Parathyroid adenoma (tissue), 2 donors: ENCODE results near the gene CDC14B.
"Not testable (repeated sequence)": the region's sequence is repeated elsewhere in the genome, so short reads cannot be mapped to it uniquely, and the experiment has no call there.

Experiments
- H2AFZ ChIP-seq: fragments of 300-600 bp; sonication (generic); one replicate; pipeline ENCODE4 v1.7.0; 2017; ENCODE audit warnings: antibody characterized with exemption, mild to moderate bottlenecking
- H3K27ac ChIP-seq: fragments of 300-600 bp; sonication (generic); one replicate; pipeline ENCODE4 v1.7.0; 2017
- H3K27me3 ChIP-seq: fragments of 300-600 bp; sonication (generic); one replicate; pipeline ENCODE4 v1.7.0; 2017; ENCODE audit warnings: low read length; ENCODE audit not compliant: control insufficient read depth, insufficient read depth
- H3K36me3 ChIP-seq: fragments of 300-600 bp; sonication (generic); one replicate; pipeline ENCODE4 v1.7.0; 2017; ENCODE audit warnings: low read length; ENCODE audit not compliant: control insufficient read depth, insufficient read depth
- H3K4me1 ChIP-seq: fragments of 300-600 bp; sonication (generic); one replicate; pipeline ENCODE4 v1.7.0; 2017; ENCODE audit warnings: control low read depth
- H3K4me2 ChIP-seq: fragments of 300-600 bp; sonication (generic); one replicate; pipeline ENCODE4 v1.7.0; 2017; ENCODE audit warnings: low read length
- H3K4me3 ChIP-seq: fragments of 300-600 bp; sonication (generic); one replicate; pipeline ENCODE4 v1.7.0; 2017; ENCODE audit warnings: low read depth, low read length
- H3K79me2 ChIP-seq: fragments of 300-600 bp; sonication (generic); one replicate; pipeline ENCODE4 v1.7.0; 2017; ENCODE audit warnings: control low read depth
- H3K9ac ChIP-seq: fragments of 300-600 bp; sonication (generic); one replicate; pipeline ENCODE4 v1.7.0; 2017; ENCODE audit warnings: mild to moderate bottlenecking
- H3K9me3 ChIP-seq: fragments of 300-600 bp; sonication (generic); one replicate; pipeline ENCODE4 v1.7.0; 2017; ENCODE audit warnings: low read length; ENCODE audit not compliant: control insufficient read depth
- CTCF ChIP-seq: fragments of 300-600 bp; sonication (generic); IDR thresholded peaks from one replicate; pipeline ENCODE4 v1.7.0; 2017; ENCODE audit warnings: antibody characterized with exemption, mild to moderate bottlenecking
- donor health status: primary hyperparathyroidism.

The CDC14B gene

GRCh38 chr9:96585426-96585825 is 34.2 kb downstream of the CDC14B start:
- H3K9ac ChIP-seq, result no peak overlapping the region
- no peaks in the 10 kb centered on the region for H3K4me1 ChIP-seq
- no peak overlapping the region for H3K27ac ChIP-seq
- H3K36me3 ChIP-seq, result no peaks in the 10 kb centered on the region
- no peak overlapping the region for H2AFZ ChIP-seq
- H3K4me2 ChIP-seq, result no peak overlapping the region
- H3K79me2 ChIP-seq, result no peaks in the 10 kb centered on the region
- no peak for TF ChIP-seq CTCF
- no peaks in the 10 kb centered on the region for H3K9me3 ChIP-seq
- no peaks in the 10 kb centered on the region for H3K27me3 ChIP-seq
- H3K4me3 ChIP-seq, result no peak overlapping the region

DNA sequence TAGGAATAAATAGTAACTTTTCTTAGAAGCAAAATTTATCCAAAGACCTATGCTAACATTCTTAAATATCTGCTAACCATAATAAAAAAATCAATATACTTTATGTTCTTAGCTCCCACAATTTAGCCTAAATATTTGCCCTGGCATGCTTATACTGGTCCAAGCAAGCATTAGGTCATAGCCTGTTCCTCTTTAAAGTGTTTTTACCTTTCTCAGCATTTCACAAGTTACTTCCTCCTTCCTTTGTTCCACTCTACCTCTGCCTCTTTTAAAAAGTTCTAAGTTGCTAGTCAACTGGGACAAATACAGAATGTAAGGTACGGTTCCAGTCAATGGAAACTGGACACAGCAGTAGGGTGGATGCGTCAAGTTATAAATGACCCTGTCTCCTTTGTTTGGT is 37.4 kb downstream of the CDC14B start:
- H3K4me3 ChIP-seq, H3K36me3 ChIP-seq, H3K9me3 ChIP-seq, H3K27me3 ChIP-seq, H2AFZ ChIP-seq, H3K27ac ChIP-seq, H3K4me1 ChIP-seq, H3K4me2 ChIP-seq, H3K79me2 ChIP-seq, H3K9ac ChIP-seq: not testable (repeated sequence)

DNA sequence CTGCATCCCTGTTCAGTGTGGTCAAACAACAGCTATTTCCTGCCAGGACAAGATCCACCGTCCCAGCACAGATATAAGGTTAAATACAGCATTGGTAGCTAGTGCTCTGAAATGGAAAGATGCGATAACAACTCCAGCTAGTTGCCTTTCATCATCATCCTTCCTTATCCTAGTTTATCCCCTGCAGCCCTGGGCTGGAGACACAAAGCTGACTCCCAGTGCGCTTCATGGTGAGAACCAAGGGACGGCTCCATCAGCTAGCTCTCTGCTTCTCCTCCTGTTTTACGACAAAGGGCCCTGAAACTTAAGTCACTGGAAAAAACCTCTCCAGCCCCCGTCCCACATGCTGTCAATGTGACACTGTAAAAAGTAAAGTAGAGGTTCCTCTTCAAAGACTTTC is 37.9 kb downstream of the CDC14B start:
- no peaks in the 10 kb centered on the region for H3K79me2 ChIP-seq
- TF ChIP-seq CTCF, result no peak

GRCh38 chr9:96581301-96581700 is 38.3 kb downstream of the CDC14B start:
- Histone ChIP-seq H3K9me3 (no peaks in the 10 kb centered on the region), H3K4me1 (no peaks in the 10 kb centered on the region), H3K79me2 (no peaks in the 10 kb centered on the region), H3K9ac (no peak overlapping the region), H3K4me3 (no peak overlapping the region), H3K27me3 (no peaks in the 10 kb centered on the region), H2AFZ (no peak overlapping the region), H3K4me2 (no peak overlapping the region), H3K27ac (no peak overlapping the region), H3K36me3 (no peaks in the 10 kb centered on the region)
- no peak for TF ChIP-seq CTCF

More for the DNA sequence above, 37.9 kb downstream of the CDC14B start:
- Histone ChIP-seq H3K36me3 (no peaks in the 10 kb centered on the region), H3K4me3 (no peak overlapping the region), H3K4me1 (no peaks in the 10 kb centered on the region), H3K27ac (no peak overlapping the region), H2AFZ (no peak overlapping the region), H3K9ac (no peak overlapping the region), H3K4me2 (no peak overlapping the region), H3K9me3 (no peaks in the 10 kb centered on the region), H3K27me3 (no peaks in the 10 kb centered on the region)

GRCh38 chr9:96574931-96575351 is 44.7 kb downstream of the CDC14B start:
- H3K4me2 ChIP-seq, result no peak overlapping the region
- H3K4me1 ChIP-seq, result no peaks in the 10 kb centered on the region
- H3K79me2 ChIP-seq, result no peaks in the 10 kb centered on the region
- H3K4me3 ChIP-seq, result no peak overlapping the region
- no peak overlapping the region for H3K27ac ChIP-seq
- H3K27me3 ChIP-seq, result no peaks in the 10 kb centered on the region
- no peaks in the 10 kb centered on the region for H3K9me3 ChIP-seq
- no peak for TF ChIP-seq CTCF
- H3K36me3 ChIP-seq, result no peaks in the 10 kb centered on the region
- no peak overlapping the region for H3K9ac ChIP-seq
- H2AFZ ChIP-seq, result no peak overlapping the region
